Activated naive CD4-positive, alpha-beta T cell treated with anti-CD3 and anti-CD28 coated beads, Interleukin-2, amount 50 U/mL, for 72 hours (primary cell): ENCODE data around the gene EXOSC7. TPM values are rescaled to one million over a fixed set of nuclear protein-coding genes. Genes with fewer than 3 reads are reported as not detected.

Experiments
- ATAC-seq, 2 donors: fragments of 150-1000 bp; cut with Tn5 transposase; 2 replicates each; pipeline ENCODE4 v1.10.0; 2021; ENCODE audit warnings: mild to moderate bottlenecking in 2 of 2, moderate library complexity in 2 of 2
- DNase-seq, 2 donors: peaks; one replicate each; pipeline ENCODE4 v3.0.0; 2021 to 2022; ENCODE audit warnings: low spot score in 2 of 2
- H3K27ac Mint-ChIP-seq, 2 donors: one replicate each; pipeline ENCODE4 v1.8.0; 2022; ENCODE audit warnings: mild to moderate bottlenecking in 2 of 2, mixed read lengths in 2 of 2
- H3K36me3 Mint-ChIP-seq, 2 donors: one replicate each; pipeline ENCODE4 v1.8.0; 2022; ENCODE audit warnings: mixed read lengths in 2 of 2
- H3K9me3 Mint-ChIP-seq, 2 donors: one replicate each; pipeline ENCODE4 v1.8.0; 2022; ENCODE audit warnings: mixed read lengths in 2 of 2
- total RNA-seq, 2 donors: library from RNA; stranded (reverse); gene quantifications; one replicate each; pipeline ENCODE4 v1.2.3, GENCODE V29; 2022

The EXOSC7 gene
- total RNA-seq, 2 donors from 2014 or later, result 47.8 to 71.1 TPM

GRCh38 chr3:44955917-44956316 is 20.1 kb upstream of the EXOSC7 start:
- DNase-seq, result no peak
- ATAC-seq, result no peak
- no peaks in the 10 kb centered on the region for H3K9me3 Mint-ChIP-seq
- H3K27ac Mint-ChIP-seq, result no peak overlapping the region
- H3K36me3 Mint-ChIP-seq, result peaks cover 0 to 5% of the 10 kb centered on the region in 2 donors

- Mint-ChIP-seq H3K9me3 (no peaks in the 10 kb centered on the region), H3K36me3 (peaks cover 0 to 5% of the 10 kb centered on the region in 2 donors), H3K27ac (no peak overlapping the region)
- ATAC-seq (no peak), DNase-seq (no peak)
Observed at GRCh38 chr3:44957986-44958385, 18.1 kb upstream of the EXOSC7 start.

- no peak for ATAC-seq
- Mint-ChIP-seq H3K36me3 (peaks cover 0 to 5% of the 10 kb centered on the region in 2 donors), H3K9me3 (no peaks in the 10 kb centered on the region), H3K27ac (no peak overlapping the region)
- DNase-seq, result no peak
Observed at GRCh38 chr3:44958386-44958785, 17.7 kb upstream of the EXOSC7 start.

GRCh38 chr3:44960387-44961026 is 15.5 kb upstream of the EXOSC7 start:
- H3K27ac Mint-ChIP-seq, result no peak overlapping the region
- ATAC-seq (peak in 1 of 2 donors; percentile 79), DNase-seq (no peak)
- peaks cover 0 to 5% of the 10 kb centered on the region in 2 donors for H3K36me3 Mint-ChIP-seq
- no peaks in the 10 kb centered on the region for H3K9me3 Mint-ChIP-seq

- DNase-seq, result no peak
- no peak overlapping the region for H3K27ac Mint-ChIP-seq
Observed at GRCh38 chr3:44961888-44962287, 14.2 kb upstream of the EXOSC7 start.

GRCh38 chr3:44962621-44963393 is 13.2 kb upstream of the EXOSC7 start:
- Mint-ChIP-seq H3K36me3 (no peaks in the 10 kb centered on the region), H3K27ac (no peak overlapping the region), H3K9me3 (no peaks in the 10 kb centered on the region)
- ATAC-seq (no peak), DNase-seq (no peak)

More at GRCh38 chr3:44961888-44962287, 14.2 kb upstream of the EXOSC7 start:
- ATAC-seq, result no peak
- H3K36me3 Mint-ChIP-seq, result peaks cover 0 to 4% of the 10 kb centered on the region in 2 donors
- H3K9me3 Mint-ChIP-seq, result no peaks in the 10 kb centered on the region

GRCh38 chr3:44963571-44964325 is 12.3 kb upstream of the EXOSC7 start:
- DNase-seq (no peak), ATAC-seq (no peak)
- H3K9me3 Mint-ChIP-seq, result no peaks in the 10 kb centered on the region
- H3K27ac Mint-ChIP-seq, result no peak overlapping the region
- no peaks in the 10 kb centered on the region for H3K36me3 Mint-ChIP-seq

GRCh38 chr3:44965165-44965564 is 10.9 kb upstream of the EXOSC7 start:
- Mint-ChIP-seq H3K9me3 (no peaks in the 10 kb centered on the region), H3K36me3 (no peaks in the 10 kb centered on the region), H3K27ac (no peak overlapping the region)
- no peak for DNase-seq
- ATAC-seq, result no peak

- H3K27ac Mint-ChIP-seq, result peak overlapping the region in 1 of 2 donors; percentile 16
- H3K36me3 Mint-ChIP-seq, result no peaks in the 10 kb centered on the region
- H3K9me3 Mint-ChIP-seq, result no peaks in the 10 kb centered on the region
- DNase-seq (no peak), ATAC-seq (peak; percentile 51 to 60)
Observed at GRCh38 chr3:44966795-44967278, 9.2 kb upstream of the EXOSC7 start.

- Mint-ChIP-seq H3K27ac (no peak overlapping the region), H3K9me3 (no peaks in the 10 kb centered on the region), H3K36me3 (no peaks in the 10 kb centered on the region)
- ATAC-seq (no peak), DNase-seq (no peak)
Observed at GRCh38 chr3:44968447-44968858, 7.6 kb upstream of the EXOSC7 start.

GRCh38 chr3:44969154-44969827 is 6.8 kb upstream of the EXOSC7 start:
- Mint-ChIP-seq H3K27ac (no peak overlapping the region), H3K36me3 (no peaks in the 10 kb centered on the region), H3K9me3 (no peaks in the 10 kb centered on the region)

GRCh38 chr3:44969828-44970179 is 6.2 kb upstream of the EXOSC7 start:
- Mint-ChIP-seq H3K9me3 (no peaks in the 10 kb centered on the region), H3K36me3 (no peaks in the 10 kb centered on the region), H3K27ac (no peak overlapping the region)
- DNase-seq (no peak), ATAC-seq (no peak)

More at GRCh38 chr3:44969154-44969827, 6.8 kb upstream of the EXOSC7 start:
- ATAC-seq (no peak), DNase-seq (no peak)

GRCh38 chr3:44970926-44971490 is 5.0 kb upstream of the EXOSC7 start:
- H3K27ac Mint-ChIP-seq, result no peak overlapping the region
- H3K9me3 Mint-ChIP-seq, result no peaks in the 10 kb centered on the region
- no peak for DNase-seq
- ATAC-seq, result no peak
- H3K36me3 Mint-ChIP-seq, result no peaks in the 10 kb centered on the region

- Mint-ChIP-seq H3K36me3 (peaks cover 8 to 25% of the 10 kb centered on the region in 2 donors), H3K9me3 (no peaks in the 10 kb centered on the region), H3K27ac (no peak overlapping the region)
- DNase-seq (no peak), ATAC-seq (no peak)
Observed at GRCh38 chr3:44974416-44974815, 1.6 kb upstream of the EXOSC7 start.

- peak overlapping the region in 1 of 2 donors; percentile 66 for H3K27ac Mint-ChIP-seq
- H3K9me3 Mint-ChIP-seq, result no peaks in the 10 kb centered on the region
- DNase-seq (no peak), ATAC-seq (peak; percentile 44 to 52)
- H3K36me3 Mint-ChIP-seq, result peaks cover 14 to 43% of the 10 kb centered on the region in 2 donors
Observed at GRCh38 chr3:44981220-44981619, 5.2 kb downstream of the EXOSC7 start.

GRCh38 chr3:44981751-44982150 is 5.7 kb downstream of the EXOSC7 start:
- peak overlapping the region; percentile 66 for H3K27ac Mint-ChIP-seq
- peak; percentile 60 to 61 for ATAC-seq
- H3K36me3 Mint-ChIP-seq, result peaks cover 8 to 37% of the 10 kb centered on the region in 2 donors
- no peaks in the 10 kb centered on the region for H3K9me3 Mint-ChIP-seq
- DNase-seq, result no peak
